ENCODE data around the gene SKAP1. TPM values are rescaled to one million over a fixed set of nuclear protein-coding genes. Genes with fewer than 3 reads are reported as not detected.
"Not testable (repeated sequence)": the region's sequence is repeated elsewhere in the genome, so short reads cannot be mapped to it uniquely, and the experiment has no call there.

The SKAP1 gene
- total RNA-seq, 1 donor from 2014 or later, result not detected

- Mint-ChIP-seq H3K9me3 (ENCODE audit: unreplicated experiment) (peaks cover 4% of the 10 kb centered on the region), H3K27ac (ENCODE audit: unreplicated experiment) (no peak overlapping the region), H3K36me3 (ENCODE audit: unreplicated experiment) (no peaks in the 10 kb centered on the region), H3K27me3 (ENCODE audit: unreplicated experiment) (no peaks in the 10 kb centered on the region), H3K4me1 (ENCODE audit: low read depth, unreplicated experiment) (no peaks in the 10 kb centered on the region), H3K4me3 (ENCODE audit: unreplicated experiment) (no peak overlapping the region)
- TF ChIP-seq, protein P1, sequence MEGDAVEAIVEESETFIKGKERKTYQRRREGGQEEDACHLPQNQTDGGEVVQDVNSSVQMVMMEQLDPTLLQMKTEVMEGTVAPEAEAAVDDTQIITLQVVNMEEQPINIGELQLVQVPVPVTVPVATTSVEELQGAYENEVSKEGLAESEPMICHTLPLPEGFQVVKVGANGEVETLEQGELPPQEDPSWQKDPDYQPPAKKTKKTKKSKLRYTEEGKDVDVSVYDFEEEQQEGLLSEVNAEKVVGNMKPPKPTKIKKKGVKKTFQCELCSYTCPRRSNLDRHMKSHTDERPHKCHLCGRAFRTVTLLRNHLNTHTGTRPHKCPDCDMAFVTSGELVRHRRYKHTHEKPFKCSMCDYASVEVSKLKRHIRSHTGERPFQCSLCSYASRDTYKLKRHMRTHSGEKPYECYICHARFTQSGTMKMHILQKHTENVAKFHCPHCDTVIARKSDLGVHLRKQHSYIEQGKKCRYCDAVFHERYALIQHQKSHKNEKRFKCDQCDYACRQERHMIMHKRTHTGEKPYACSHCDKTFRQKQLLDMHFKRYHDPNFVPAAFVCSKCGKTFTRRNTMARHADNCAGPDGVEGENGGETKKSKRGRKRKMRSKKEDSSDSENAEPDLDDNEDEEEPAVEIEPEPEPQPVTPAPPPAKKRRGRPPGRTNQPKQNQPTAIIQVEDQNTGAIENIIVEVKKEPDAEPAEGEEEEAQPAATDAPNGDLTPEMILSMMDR (IDR thresholded peaks at IDR 0.05; ENCODE audit: partially characterized antibody, unreplicated experiment), result no peak
- no peak for DNase-seq
These were observed 21.5 kb upstream of the SKAP1 start for GRCh38 chr17:48451489-48451888.

- not testable (repeated sequence) for H3K27me3 Mint-ChIP-seq (ENCODE audit: unreplicated experiment); H3K4me3 Mint-ChIP-seq (ENCODE audit: unreplicated experiment)
These were observed 19.3 kb upstream of the SKAP1 start for GRCh38 chr17:48449335-48449734.

GRCh38 chr17:48445248-48445620 is 15.2 kb upstream of the SKAP1 start:
- H3K36me3 Mint-ChIP-seq (ENCODE audit: unreplicated experiment), result no peaks in the 10 kb centered on the region
- TF ChIP-seq, protein P1 (IDR thresholded peaks at IDR 0.05; ENCODE audit: partially characterized antibody, unreplicated experiment), result no peak
- peaks cover 2% of the 10 kb centered on the region for H3K9me3 Mint-ChIP-seq (ENCODE audit: unreplicated experiment)
- H3K4me1 Mint-ChIP-seq (ENCODE audit: low read depth, unreplicated experiment), result no peaks in the 10 kb centered on the region
- DNase-seq, result no peak
- H3K27ac Mint-ChIP-seq (ENCODE audit: unreplicated experiment), result no peak overlapping the region
- peaks cover 3% of the 10 kb centered on the region for H3K27me3 Mint-ChIP-seq (ENCODE audit: unreplicated experiment)
- no peak overlapping the region for H3K4me3 Mint-ChIP-seq (ENCODE audit: unreplicated experiment)

More at GRCh38 chr17:48449335-48449734, 19.3 kb upstream of the SKAP1 start:
- H3K4me1 Mint-ChIP-seq (ENCODE audit: low read depth, unreplicated experiment); H3K27ac Mint-ChIP-seq (ENCODE audit: unreplicated experiment); H3K9me3 Mint-ChIP-seq (ENCODE audit: unreplicated experiment); H3K36me3 Mint-ChIP-seq (ENCODE audit: unreplicated experiment); DNase-seq: not testable (repeated sequence)

GRCh38 chr17:48444516-48445247 is 14.7 kb upstream of the SKAP1 start:
- Mint-ChIP-seq H3K27me3 (ENCODE audit: unreplicated experiment) (peaks cover 3% of the 10 kb centered on the region), H3K9me3 (ENCODE audit: unreplicated experiment) (peaks cover 2% of the 10 kb centered on the region), H3K4me1 (ENCODE audit: low read depth, unreplicated experiment) (peaks cover 4% of the 10 kb centered on the region), H3K27ac (ENCODE audit: unreplicated experiment) (no peak overlapping the region), H3K4me3 (ENCODE audit: unreplicated experiment) (no peak overlapping the region), H3K36me3 (ENCODE audit: unreplicated experiment) (no peaks in the 10 kb centered on the region)
- TF ChIP-seq, protein P1 (IDR thresholded peaks at IDR 0.05; ENCODE audit: partially characterized antibody, unreplicated experiment), result no peak
- no peak for DNase-seq

DNA sequence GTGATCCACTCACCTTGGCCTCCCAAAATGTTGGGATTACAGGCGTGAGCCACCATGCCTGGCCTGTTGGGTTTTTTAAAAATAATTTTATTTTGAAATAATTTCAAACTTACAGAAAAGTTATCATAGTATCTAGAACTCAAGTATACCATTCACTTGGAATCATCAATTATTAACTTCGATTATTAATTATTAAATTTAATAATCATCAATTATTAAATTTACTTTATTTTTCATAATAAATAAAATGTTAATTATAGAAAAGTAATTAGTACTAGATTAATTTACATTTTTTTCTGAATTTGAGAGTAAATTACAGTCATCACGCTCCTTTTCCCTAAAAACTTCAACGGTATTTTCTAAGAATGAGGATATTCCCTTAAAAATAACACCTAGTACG is 13.7 kb upstream of the SKAP1 start:
- no peaks in the 10 kb centered on the region for H3K36me3 Mint-ChIP-seq (ENCODE audit: unreplicated experiment)
- no peak for DNase-seq
- no peak overlapping the region for H3K4me3 Mint-ChIP-seq (ENCODE audit: unreplicated experiment)
- no peaks in the 10 kb centered on the region for H3K9me3 Mint-ChIP-seq (ENCODE audit: unreplicated experiment)
- peaks cover 3% of the 10 kb centered on the region for H3K27me3 Mint-ChIP-seq (ENCODE audit: unreplicated experiment)
- H3K4me1 Mint-ChIP-seq (ENCODE audit: low read depth, unreplicated experiment), result peaks cover 4% of the 10 kb centered on the region
- peak overlapping the region; percentile 36 for H3K27ac Mint-ChIP-seq (ENCODE audit: unreplicated experiment)
- TF ChIP-seq, protein P1 (IDR thresholded peaks at IDR 0.05; ENCODE audit: partially characterized antibody, unreplicated experiment), result no peak
